Activated CD8-positive, alpha-beta memory T cell treated with anti-CD3 and anti-CD28 coated beads, Interleukin-2, amount 50 U/mL, for 1 hour (primary cell): ENCODE measurements around the gene PRKCZ.
"Not testable (repeated sequence)": the region's sequence is repeated elsewhere in the genome, so short reads cannot be mapped to it uniquely, and the experiment has no call there.

Source experiments
- DNase-seq: peaks from one replicate; pipeline ENCODE4 v3.0.0-alpha.2; 2020; ENCODE audit errors: extremely low read depth

PRKCZ gene

GRCh38 chr1:2084306-2084705 lies 34.1 kb downstream of the PRKCZ start:
- DNase-seq, result no peak

GRCh38 chr1:2085080-2085479 lies 34.9 kb downstream of the PRKCZ start:
- no peak for DNase-seq

GRCh38 chr1:2086446-2087078 lies 36.4 kb downstream of the PRKCZ start:
- DNase-seq, result no peak

- no peak for DNase-seq
Observed at GRCh38 chr1:2087766-2088165, 37.6 kb downstream of the PRKCZ start.

GRCh38 chr1:2088458-2088857 lies 38.2 kb downstream of the PRKCZ start:
- no peak for DNase-seq

GRCh38 chr1:2089051-2089450 lies 38.8 kb downstream of the PRKCZ start:
- no peak for DNase-seq

GRCh38 chr1:2090216-2090890 lies 40.1 kb downstream of the PRKCZ start:
- no peak for DNase-seq

GRCh38 chr1:2091611-2092604 lies 41.7 kb downstream of the PRKCZ start:
- DNase-seq, result no peak

GRCh38 chr1:2093055-2093454 lies 42.8 kb downstream of the PRKCZ start:
- DNase-seq, result no peak

GRCh38 chr1:2093636-2094035 lies 43.4 kb downstream of the PRKCZ start:
- DNase-seq, result no peak

GRCh38 chr1:2094269-2095158 lies 44.3 kb downstream of the PRKCZ start:
- DNase-seq, result not testable (repeated sequence)

- DNase-seq, result no peak
Observed at GRCh38 chr1:2095394-2095793, 45.2 kb downstream of the PRKCZ start.

- DNase-seq, result no peak
Observed at GRCh38 chr1:2095981-2096736, 45.9 kb downstream of the PRKCZ start.

- DNase-seq, result no peak
Observed at GRCh38 chr1:2097386-2098300, 47.4 kb downstream of the PRKCZ start.

- no peak for DNase-seq
Observed at GRCh38 chr1:2098301-2098698, 48.1 kb downstream of the PRKCZ start.

GRCh38 chr1:2098839-2099785 lies 48.9 kb downstream of the PRKCZ start:
- DNase-seq, result no peak

- no peak for DNase-seq
Observed at GRCh38 chr1:2099886-2100779, 49.9 kb downstream of the PRKCZ start.

- DNase-seq, result no peak
Observed at GRCh38 chr1:2100780-2101108, 50.5 kb downstream of the PRKCZ start.
